ENCODE results near the gene FBXL14.

FBXL14 gene

GRCh38 chr12:1614360-1614759, 20.0 kb upstream of the FBXL14 start:
- CTCF ChIA-PET, result interaction anchor here (1.1 kb wide), 1 partner anchor 9 kb away, joined by 3 read pairs; no protein-coding TSS in a partner anchor
- POLR2A ChIA-PET (ENCODE audit: low non-redundant PET), result no interaction called here
- no peak for DNase-seq (ENCODE audit: low spot score)

GRCh38 chr12:1613860-1614259, 19.5 kb upstream of the FBXL14 start:
- no peak for TF ChIP-seq CTCF (conservative IDR thresholded peaks at IDR 0.05; ENCODE audit: low read depth)
- CTCF ChIA-PET, result interaction anchor here (0.5 to 1.1 kb wide), 3 partner anchors 9 to 848 kb away, joined by 3 read pairs; no protein-coding TSS in a partner anchor
- no peak overlapping the region for H3K27ac ChIP-seq
- POLR2A ChIA-PET (ENCODE audit: low non-redundant PET), result no interaction called here
- no peak for DNase-seq (ENCODE audit: low spot score)

More at GRCh38 chr12:1614360-1614759, 20.0 kb upstream of the FBXL14 start:
- no peak overlapping the region for H3K27ac ChIP-seq
- no peak for TF ChIP-seq CTCF (conservative IDR thresholded peaks at IDR 0.05; ENCODE audit: low read depth)

- DNase-seq (ENCODE audit: low spot score), result no peak
- no peak overlapping the region for H3K27ac ChIP-seq
- TF ChIP-seq CTCF (conservative IDR thresholded peaks at IDR 0.05; ENCODE audit: low read depth), result no peak
- ChIA-PET CTCF (interaction anchor here (0.6 kb wide), 1 partner anchor 22 kb away, joined by 4 read pairs; no protein-coding TSS in a partner anchor), POLR2A (ENCODE audit: low non-redundant PET) (no interaction called here)
These were observed 17.6 kb upstream of the FBXL14 start for GRCh38 chr12:1611803-1612572.

GRCh38 chr12:1610072-1610643, 15.8 kb upstream of the FBXL14 start:
- no peak for TF ChIP-seq CTCF (conservative IDR thresholded peaks at IDR 0.05; ENCODE audit: low read depth)
- POLR2A ChIA-PET (ENCODE audit: low non-redundant PET), result no interaction called here
- no peak for DNase-seq (ENCODE audit: low spot score)
- CTCF ChIA-PET, result no interaction called here
- H3K27ac ChIP-seq, result no peak overlapping the region

GRCh38 chr12:1608713-1609119, 14.3 kb upstream of the FBXL14 start:
- H3K27ac ChIP-seq, result no peak overlapping the region
- POLR2A ChIA-PET (ENCODE audit: low non-redundant PET), result no interaction called here
- CTCF ChIA-PET, result no interaction called here
- DNase-seq (ENCODE audit: low spot score), result no peak
- TF ChIP-seq CTCF (conservative IDR thresholded peaks at IDR 0.05; ENCODE audit: low read depth), result no peak

- DNase-seq (ENCODE audit: low spot score), result no peak
- H3K27ac ChIP-seq, result no peak overlapping the region
- TF ChIP-seq CTCF (conservative IDR thresholded peaks at IDR 0.05; ENCODE audit: low read depth), result no peak
- ChIA-PET POLR2A (ENCODE audit: low non-redundant PET) (no interaction called here), CTCF (no interaction called here)
These were observed 13.7 kb upstream of the FBXL14 start for GRCh38 chr12:1607940-1608712.
